Loucy (cell line): ENCODE measurements around the gene KIAA2012.

Experiments
- H2AFZ ChIP-seq: fragments of 200-600 bp; sonication (generic); 2 replicates; pipeline ENCODE4 v1.6.0; 2016; ENCODE audit warnings: antibody characterized with exemption, mild to moderate bottlenecking, low read length, moderate library complexity
- H3F3A ChIP-seq: fragments of 200-600 bp; 2 replicates; pipeline ENCODE4 v1.6.0; 2016; ENCODE audit warnings: antibody characterized with exemption, low read depth, mild to moderate bottlenecking
- H3K27me3 ChIP-seq: fragments of 200-600 bp; sonication (generic); 2 replicates; pipeline ENCODE4 v1.6.1; 2014; ENCODE audit warnings: low read length, mild to moderate bottlenecking; ENCODE audit not compliant: insufficient read depth, poor library complexity, severe bottlenecking
- H3K36me3 ChIP-seq: fragments of 200-600 bp; sonication (generic); 2 replicates; pipeline ENCODE4 v1.6.1; 2016; ENCODE audit warnings: low read length; ENCODE audit not compliant: insufficient read depth
- H3K4me1 ChIP-seq: fragments of 200-600 bp; sonication (generic); 2 replicates; pipeline ENCODE4 v1.5.1; 2014; ENCODE audit warnings: low read length, mild to moderate bottlenecking; ENCODE audit not compliant: insufficient read depth, poor library complexity, severe bottlenecking
- H3K4me2 ChIP-seq: fragments of 200-600 bp; sonication (generic); 2 replicates; pipeline ENCODE4 v1.6.0; 2014; ENCODE audit warnings: antibody characterized with exemption, low read length, low read depth, mild to moderate bottlenecking; ENCODE audit not compliant: poor library complexity, severe bottlenecking
- H3K4me3 ChIP-seq: fragments of 200-600 bp; sonication (generic); 2 replicates; pipeline ENCODE4 v1.5.1; 2014; ENCODE audit warnings: low read length, mild to moderate bottlenecking, mixed read lengths; ENCODE audit not compliant: poor library complexity, severe bottlenecking
- H3K79me2 ChIP-seq: fragments of 200-600 bp; sonication (generic); 2 replicates; pipeline ENCODE4 v1.6.1; 2014; ENCODE audit warnings: low read length; ENCODE audit not compliant: insufficient read depth
- H3K9ac ChIP-seq: fragments of 200-600 bp; sonication (generic); 2 replicates; pipeline ENCODE4 v1.6.0; 2014; ENCODE audit warnings: mild to moderate bottlenecking, low read depth, low read length, moderate library complexity; ENCODE audit not compliant: poor library complexity, severe bottlenecking
- H3K9me2 ChIP-seq: fragments of 200-600 bp; sonication (generic); replicated peaks from 2 replicates; pipeline ENCODE4 v1.6.1; 2016; ENCODE audit warnings: low read depth, low read length, mixed read lengths
- H3K9me3 ChIP-seq: fragments of 200-600 bp; sonication (generic); 2 replicates; pipeline ENCODE4 v1.6.1; 2014; ENCODE audit warnings: mild to moderate bottlenecking, antibody characterized with exemption, low read length, low read depth; ENCODE audit not compliant: insufficient read depth
- H4K20me1 ChIP-seq: fragments of 200-600 bp; sonication (generic); 2 replicates; pipeline ENCODE4 v1.6.0; 2014; ENCODE audit warnings: antibody characterized with exemption, low read length, mild to moderate bottlenecking; ENCODE audit not compliant: insufficient read depth, poor library complexity, severe bottlenecking
- EZH2phosphoT487 ChIP-seq: fragments of 200-600 bp; IDR thresholded peaks from 2 replicates; pipeline ENCODE4 v1.6.1; 2018; ENCODE audit warnings: antibody characterized with exemption, mild to moderate bottlenecking, moderate library complexity, borderline replicate concordance
- TF ChIP-seq, protein P1 (sequence below): fragments of 200-600 bp; sonication (generic); conservative IDR thresholded peaks from 2 replicates; pipeline ENCODE4 v1.5.1; 2014; ENCODE audit warnings: mild to moderate bottlenecking, antibody characterized with exemption, low read length

KIAA2012 gene

DNA sequence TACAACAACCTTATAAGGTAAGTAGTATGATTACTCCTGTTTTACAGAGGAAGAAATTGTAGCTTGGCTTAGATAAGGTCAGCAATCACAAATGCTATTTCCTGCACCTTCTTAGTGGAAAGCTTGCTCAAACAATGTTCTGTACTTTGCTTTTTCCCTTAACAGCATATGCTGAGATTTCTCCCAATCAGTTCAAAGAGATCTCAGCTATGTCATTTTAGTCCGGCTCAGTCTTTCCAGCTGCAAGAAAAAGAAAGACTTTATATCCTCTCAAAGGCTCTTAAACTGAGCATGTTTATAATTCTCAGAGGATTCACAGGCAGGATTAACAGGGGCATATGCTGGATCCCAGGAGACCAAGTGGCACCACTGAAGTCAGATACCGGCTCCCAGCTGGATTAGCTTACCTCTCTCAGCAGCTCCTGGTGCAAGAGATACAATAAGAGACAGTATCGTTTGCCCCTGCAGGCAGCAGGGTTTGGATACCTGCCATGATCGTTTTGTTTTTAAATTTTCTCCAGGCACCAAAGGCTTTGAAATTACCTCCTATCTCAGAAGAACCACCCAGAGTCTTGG, 29.5 kb downstream of the KIAA2012 start:
- H3K4me1 ChIP-seq: no peaks in the 10 kb centered on the region
- no peaks in the 10 kb centered on the region for H4K20me1 ChIP-seq
- no peaks in the 10 kb centered on the region for H3K9me2 ChIP-seq
- H3K36me3 ChIP-seq: no peaks in the 10 kb centered on the region
- TF ChIP-seq, protein P1, sequence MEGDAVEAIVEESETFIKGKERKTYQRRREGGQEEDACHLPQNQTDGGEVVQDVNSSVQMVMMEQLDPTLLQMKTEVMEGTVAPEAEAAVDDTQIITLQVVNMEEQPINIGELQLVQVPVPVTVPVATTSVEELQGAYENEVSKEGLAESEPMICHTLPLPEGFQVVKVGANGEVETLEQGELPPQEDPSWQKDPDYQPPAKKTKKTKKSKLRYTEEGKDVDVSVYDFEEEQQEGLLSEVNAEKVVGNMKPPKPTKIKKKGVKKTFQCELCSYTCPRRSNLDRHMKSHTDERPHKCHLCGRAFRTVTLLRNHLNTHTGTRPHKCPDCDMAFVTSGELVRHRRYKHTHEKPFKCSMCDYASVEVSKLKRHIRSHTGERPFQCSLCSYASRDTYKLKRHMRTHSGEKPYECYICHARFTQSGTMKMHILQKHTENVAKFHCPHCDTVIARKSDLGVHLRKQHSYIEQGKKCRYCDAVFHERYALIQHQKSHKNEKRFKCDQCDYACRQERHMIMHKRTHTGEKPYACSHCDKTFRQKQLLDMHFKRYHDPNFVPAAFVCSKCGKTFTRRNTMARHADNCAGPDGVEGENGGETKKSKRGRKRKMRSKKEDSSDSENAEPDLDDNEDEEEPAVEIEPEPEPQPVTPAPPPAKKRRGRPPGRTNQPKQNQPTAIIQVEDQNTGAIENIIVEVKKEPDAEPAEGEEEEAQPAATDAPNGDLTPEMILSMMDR: no peak
- no peak for TF ChIP-seq EZH2phosphoT487
- H3K9me3 ChIP-seq: no peaks in the 10 kb centered on the region
- H3F3A ChIP-seq: no peaks in the 10 kb centered on the region
- no peak overlapping the region for H3K4me3 ChIP-seq
- no peak overlapping the region for H3K9ac ChIP-seq
- H3K27me3 ChIP-seq: no peaks in the 10 kb centered on the region
- no peak overlapping the region for H3K4me2 ChIP-seq
- H3K79me2 ChIP-seq: no peaks in the 10 kb centered on the region
- H2AFZ ChIP-seq: no peak overlapping the region

DNA sequence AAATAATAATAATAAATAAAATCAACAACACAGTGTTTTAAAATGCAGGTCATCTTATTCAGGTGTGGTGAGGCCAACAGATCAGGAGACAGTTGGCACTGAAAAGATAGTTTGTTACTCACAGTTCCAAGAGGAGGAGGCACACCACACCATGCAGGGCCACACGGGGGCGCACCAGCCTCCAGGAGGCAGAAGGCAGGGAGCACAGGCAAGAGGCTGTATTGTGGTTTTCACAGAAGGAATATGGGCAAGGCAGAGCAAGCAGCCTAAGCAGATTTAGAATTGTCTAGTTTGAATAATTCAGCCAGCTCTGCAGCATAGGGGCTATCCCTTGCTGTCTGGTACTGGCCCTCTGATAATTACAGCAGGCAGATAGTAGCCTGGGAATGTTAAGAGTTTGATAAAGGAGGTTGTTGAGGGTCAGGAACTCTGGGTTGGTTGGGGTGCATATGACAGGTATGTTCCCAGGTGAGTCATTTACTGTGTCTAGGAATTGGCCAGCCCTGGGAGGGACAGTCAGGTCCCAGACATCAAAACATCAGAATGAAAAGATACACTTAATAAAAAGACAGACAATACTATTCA, 31.3 kb downstream of the KIAA2012 start:
- H3K9ac ChIP-seq: no peak overlapping the region
- no peak overlapping the region for H3K4me3 ChIP-seq
- TF ChIP-seq EZH2phosphoT487: no peak
- TF ChIP-seq, protein P1: peak; percentile 88
- H3K4me2 ChIP-seq: no peak overlapping the region
- H2AFZ ChIP-seq: no peak overlapping the region
- H3K36me3 ChIP-seq: no peaks in the 10 kb centered on the region
- H3K9me2 ChIP-seq: no peaks in the 10 kb centered on the region
- H3K27me3 ChIP-seq: no peaks in the 10 kb centered on the region
- H3K9me3 ChIP-seq: no peaks in the 10 kb centered on the region
- no peaks in the 10 kb centered on the region for H4K20me1 ChIP-seq
- H3K79me2 ChIP-seq: no peaks in the 10 kb centered on the region
- H3K4me1 ChIP-seq: no peaks in the 10 kb centered on the region
- H3F3A ChIP-seq: no peaks in the 10 kb centered on the region

DNA sequence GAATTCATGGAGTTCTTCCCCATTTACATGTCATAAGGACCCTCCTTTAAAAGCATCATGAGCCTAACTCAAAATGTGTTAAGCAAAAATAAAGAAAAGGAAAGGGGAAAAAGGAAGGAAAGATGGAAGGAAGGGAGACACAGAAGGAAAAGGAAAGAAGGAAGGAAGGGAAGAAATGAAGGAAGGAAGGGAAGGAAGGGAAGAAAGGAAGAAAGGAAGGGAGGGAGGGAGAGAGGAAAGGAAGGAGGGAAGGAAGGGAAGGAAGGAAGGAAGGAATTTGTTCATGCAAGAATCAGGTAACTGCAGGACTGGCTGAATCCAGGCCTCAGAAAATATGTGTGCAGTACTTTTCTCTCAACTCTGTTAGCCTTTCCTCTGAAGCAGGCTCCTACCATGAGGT, 32.0 kb downstream of the KIAA2012 start:
- TF ChIP-seq, protein P1: no peak
- no peak for TF ChIP-seq EZH2phosphoT487
- Histone ChIP-seq H2AFZ (no peak overlapping the region), H3K27me3 (no peaks in the 10 kb centered on the region)

More for the DNA sequence above, 32.0 kb downstream of the KIAA2012 start:
- H4K20me1 ChIP-seq: no peaks in the 10 kb centered on the region
- H3K36me3 ChIP-seq: no peaks in the 10 kb centered on the region
- no peak overlapping the region for H3K4me3 ChIP-seq
- no peaks in the 10 kb centered on the region for H3K4me1 ChIP-seq
- no peaks in the 10 kb centered on the region for H3K79me2 ChIP-seq
- H3K9me2 ChIP-seq: no peaks in the 10 kb centered on the region
- no peak overlapping the region for H3K9ac ChIP-seq
- H3F3A ChIP-seq: no peaks in the 10 kb centered on the region
- H3K9me3 ChIP-seq: no peaks in the 10 kb centered on the region
- no peak overlapping the region for H3K4me2 ChIP-seq
